Measurements from ENCODE around the gene USH2A.

- TF ChIP-seq, protein P1, sequence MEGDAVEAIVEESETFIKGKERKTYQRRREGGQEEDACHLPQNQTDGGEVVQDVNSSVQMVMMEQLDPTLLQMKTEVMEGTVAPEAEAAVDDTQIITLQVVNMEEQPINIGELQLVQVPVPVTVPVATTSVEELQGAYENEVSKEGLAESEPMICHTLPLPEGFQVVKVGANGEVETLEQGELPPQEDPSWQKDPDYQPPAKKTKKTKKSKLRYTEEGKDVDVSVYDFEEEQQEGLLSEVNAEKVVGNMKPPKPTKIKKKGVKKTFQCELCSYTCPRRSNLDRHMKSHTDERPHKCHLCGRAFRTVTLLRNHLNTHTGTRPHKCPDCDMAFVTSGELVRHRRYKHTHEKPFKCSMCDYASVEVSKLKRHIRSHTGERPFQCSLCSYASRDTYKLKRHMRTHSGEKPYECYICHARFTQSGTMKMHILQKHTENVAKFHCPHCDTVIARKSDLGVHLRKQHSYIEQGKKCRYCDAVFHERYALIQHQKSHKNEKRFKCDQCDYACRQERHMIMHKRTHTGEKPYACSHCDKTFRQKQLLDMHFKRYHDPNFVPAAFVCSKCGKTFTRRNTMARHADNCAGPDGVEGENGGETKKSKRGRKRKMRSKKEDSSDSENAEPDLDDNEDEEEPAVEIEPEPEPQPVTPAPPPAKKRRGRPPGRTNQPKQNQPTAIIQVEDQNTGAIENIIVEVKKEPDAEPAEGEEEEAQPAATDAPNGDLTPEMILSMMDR (IDR thresholded peaks at IDR 0.05; ENCODE audit: low read length): no peak
- no peak for TF ChIP-seq EZH2 (optimal IDR thresholded peaks at IDR 0.05; ENCODE audit: low read depth, low read length)
These were observed 451.3 kb downstream of the USH2A start for GRCh38 chr1:215971793-215972441.
